ENCODE data around the gene SPHK2.

SPHK2 gene

GRCh38 chr19:48644839-48645619 lies 25.7 kb downstream of the SPHK2 start:
- peak overlapping the region; percentile 60 for H3K4me3 ChIP-seq (replicated peaks; ENCODE audit: low read depth, low read length)
- TF ChIP-seq, protein P1, sequence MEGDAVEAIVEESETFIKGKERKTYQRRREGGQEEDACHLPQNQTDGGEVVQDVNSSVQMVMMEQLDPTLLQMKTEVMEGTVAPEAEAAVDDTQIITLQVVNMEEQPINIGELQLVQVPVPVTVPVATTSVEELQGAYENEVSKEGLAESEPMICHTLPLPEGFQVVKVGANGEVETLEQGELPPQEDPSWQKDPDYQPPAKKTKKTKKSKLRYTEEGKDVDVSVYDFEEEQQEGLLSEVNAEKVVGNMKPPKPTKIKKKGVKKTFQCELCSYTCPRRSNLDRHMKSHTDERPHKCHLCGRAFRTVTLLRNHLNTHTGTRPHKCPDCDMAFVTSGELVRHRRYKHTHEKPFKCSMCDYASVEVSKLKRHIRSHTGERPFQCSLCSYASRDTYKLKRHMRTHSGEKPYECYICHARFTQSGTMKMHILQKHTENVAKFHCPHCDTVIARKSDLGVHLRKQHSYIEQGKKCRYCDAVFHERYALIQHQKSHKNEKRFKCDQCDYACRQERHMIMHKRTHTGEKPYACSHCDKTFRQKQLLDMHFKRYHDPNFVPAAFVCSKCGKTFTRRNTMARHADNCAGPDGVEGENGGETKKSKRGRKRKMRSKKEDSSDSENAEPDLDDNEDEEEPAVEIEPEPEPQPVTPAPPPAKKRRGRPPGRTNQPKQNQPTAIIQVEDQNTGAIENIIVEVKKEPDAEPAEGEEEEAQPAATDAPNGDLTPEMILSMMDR (IDR thresholded peaks at IDR 0.05; ENCODE audit: low read length, missing control alignments), result no peak
- peak; percentile 82 for DNase-seq (ENCODE audit: low read depth)

- peak overlapping the region; percentile 60 for H3K4me3 ChIP-seq (replicated peaks; ENCODE audit: low read depth, low read length)
- DNase-seq (ENCODE audit: low read depth), result no peak
- TF ChIP-seq, protein P1 (IDR thresholded peaks at IDR 0.05; ENCODE audit: low read length, missing control alignments), result no peak
Measured at GRCh38 chr19:48645620-48646000, 26.3 kb downstream of the SPHK2 start.

DNA sequence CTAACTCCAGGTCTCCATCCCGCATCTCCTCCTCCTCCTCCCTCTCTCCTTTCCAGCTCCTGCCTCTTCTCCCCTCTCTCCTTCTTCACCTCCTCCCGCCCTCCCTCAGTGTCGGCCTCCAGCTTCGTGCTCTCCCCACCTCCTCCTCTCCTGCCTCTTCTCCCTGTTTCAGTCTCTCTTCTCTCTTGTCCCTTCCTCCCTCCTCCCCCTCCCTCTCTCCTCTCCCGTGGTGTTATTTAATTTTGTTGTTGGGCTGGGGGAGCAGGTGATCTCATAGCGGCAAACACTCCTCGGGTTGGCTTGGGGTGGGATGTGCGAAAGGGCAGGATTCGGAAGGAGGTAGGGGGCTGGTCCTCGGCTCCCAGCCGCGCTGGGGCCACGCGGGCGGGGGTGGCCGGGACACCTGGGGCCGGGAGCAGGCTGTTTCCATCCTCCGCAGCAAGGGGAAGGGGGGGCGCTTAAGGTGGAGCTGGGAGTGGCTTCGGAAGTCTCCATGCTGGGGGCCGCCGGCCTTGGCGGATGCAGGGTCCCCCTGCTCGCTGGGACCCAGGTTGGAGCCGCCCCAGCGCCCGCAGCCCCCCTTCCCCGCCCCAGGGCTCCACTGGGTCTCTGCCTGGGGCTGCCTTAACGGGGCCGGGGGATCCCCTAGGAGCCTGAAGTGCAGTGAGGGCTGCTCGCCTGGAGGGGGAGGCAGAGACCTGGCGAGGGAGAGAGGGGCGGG lies 26.9 kb downstream of the SPHK2 start, which contains the start of gene CA11:
CA11 (minus strand) TSS at position 187 of the 721 bp plus-strand sequence. CDS start 555 bp downstream, outside the sequence.
- peak within 1 kb of the TSS; percentile 60 for H3K4me3 ChIP-seq (replicated peaks; ENCODE audit: low read depth, low read length)
- TF ChIP-seq, protein P1 (IDR thresholded peaks at IDR 0.05; ENCODE audit: low read length, missing control alignments), result peak; percentile 71
- DNase-seq (ENCODE audit: low read depth), result peak; percentile 33

DNA sequence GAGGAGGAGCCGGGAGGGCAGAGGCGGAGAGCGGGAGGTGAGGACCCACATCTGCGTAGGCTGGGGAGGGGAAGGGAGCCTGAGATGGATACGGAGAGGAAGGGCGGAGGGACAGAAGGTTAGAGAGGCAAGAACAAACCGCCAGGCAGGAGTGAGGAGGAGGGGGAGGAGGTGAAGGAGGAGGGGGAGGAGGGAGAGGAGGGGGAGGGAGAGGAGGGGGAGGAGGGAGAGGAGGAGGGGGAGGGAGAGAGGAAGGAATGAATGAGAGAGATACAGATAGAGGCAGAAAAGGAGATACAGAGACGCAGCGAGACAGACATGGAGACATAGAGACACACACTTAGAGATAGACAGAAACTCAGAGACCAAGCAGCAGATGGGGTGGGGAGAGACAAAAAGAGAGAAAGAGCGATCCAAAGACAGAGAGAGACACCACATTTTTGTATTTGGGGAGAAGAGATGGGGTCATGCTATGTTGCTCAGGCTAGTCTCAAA lies 27.5 kb downstream of the SPHK2 start:
- peak overlapping the region; percentile 60 for H3K4me3 ChIP-seq (replicated peaks; ENCODE audit: low read depth, low read length)
- DNase-seq (ENCODE audit: low read depth), result peak; percentile 87
- TF ChIP-seq, protein P1 (IDR thresholded peaks at IDR 0.05; ENCODE audit: low read length, missing control alignments), result no peak

- no peak overlapping the region for H3K4me3 ChIP-seq (replicated peaks; ENCODE audit: low read depth, low read length)
- no peak for DNase-seq (ENCODE audit: low read depth)
- TF ChIP-seq, protein P1 (IDR thresholded peaks at IDR 0.05; ENCODE audit: low read length, missing control alignments), result no peak
Measured at GRCh38 chr19:48648134-48648533, 28.8 kb downstream of the SPHK2 start.

GRCh38 chr19:48650974-48651682 lies 31.8 kb downstream of the SPHK2 start:
- no peak overlapping the region for H3K4me3 ChIP-seq (replicated peaks; ENCODE audit: low read depth, low read length)
- DNase-seq (ENCODE audit: low read depth), result no peak
- TF ChIP-seq, protein P1 (IDR thresholded peaks at IDR 0.05; ENCODE audit: low read length, missing control alignments), result no peak
